ENCODE data around the gene CNTNAP2. TPM values are rescaled to one million over a fixed set of nuclear protein-coding genes. Genes with fewer than 3 reads are reported as not detected.

Gene CNTNAP2
- total RNA-seq, 1 experiment from 2014 or later = 60.0 TPM

DNA sequence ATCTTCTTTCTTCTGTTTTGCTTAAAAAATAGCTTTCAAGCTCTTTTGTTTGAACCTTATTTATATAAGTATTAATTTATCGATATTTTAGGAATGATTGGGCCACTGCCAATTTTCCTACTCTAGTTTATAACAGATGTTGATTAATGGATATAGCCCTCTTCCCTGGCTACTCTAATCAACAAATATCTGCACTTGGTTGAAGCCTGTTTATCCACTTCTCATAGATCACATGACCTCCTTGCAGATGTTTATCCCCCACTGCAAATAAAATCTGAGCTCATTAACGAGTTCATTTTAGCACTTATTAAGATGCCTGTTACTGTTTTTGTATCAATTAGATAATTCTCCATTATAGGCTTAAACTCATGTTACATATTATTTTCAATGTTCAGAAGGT is 715.3 kb downstream of the CNTNAP2 start:
- H3K27ac ChIP-seq (ENCODE audit: low read depth, low read length, poor library complexity, severe bottlenecking) = no peak overlapping the region
- peaks cover 7% of the 10 kb centered on the region for H3K4me1 ChIP-seq (ENCODE audit: insufficient read depth, low read length, poor library complexity, severe bottlenecking)
- BruUV-seq (replicated peaks) = no TSS peak
- H3K27me3 ChIP-seq (replicated peaks; ENCODE audit: insufficient read depth, low read depth, low read length, poor library complexity) = no peaks in the 10 kb centered on the region
- H3K9me3 ChIP-seq (ENCODE audit: low read depth, low read length, poor library complexity, severe bottlenecking) = no peaks in the 10 kb centered on the region
- no peak for DNase-seq (ENCODE audit: low spot score)
- H3K36me3 ChIP-seq (ENCODE audit: insufficient read depth, low read length, poor library complexity, severe bottlenecking) = no peaks in the 10 kb centered on the region
- ChIA-PET CTCF (no interaction called here), POLR2A (ENCODE audit: low non-redundant PET) (no interaction called here)
- TF ChIP-seq, protein P1, sequence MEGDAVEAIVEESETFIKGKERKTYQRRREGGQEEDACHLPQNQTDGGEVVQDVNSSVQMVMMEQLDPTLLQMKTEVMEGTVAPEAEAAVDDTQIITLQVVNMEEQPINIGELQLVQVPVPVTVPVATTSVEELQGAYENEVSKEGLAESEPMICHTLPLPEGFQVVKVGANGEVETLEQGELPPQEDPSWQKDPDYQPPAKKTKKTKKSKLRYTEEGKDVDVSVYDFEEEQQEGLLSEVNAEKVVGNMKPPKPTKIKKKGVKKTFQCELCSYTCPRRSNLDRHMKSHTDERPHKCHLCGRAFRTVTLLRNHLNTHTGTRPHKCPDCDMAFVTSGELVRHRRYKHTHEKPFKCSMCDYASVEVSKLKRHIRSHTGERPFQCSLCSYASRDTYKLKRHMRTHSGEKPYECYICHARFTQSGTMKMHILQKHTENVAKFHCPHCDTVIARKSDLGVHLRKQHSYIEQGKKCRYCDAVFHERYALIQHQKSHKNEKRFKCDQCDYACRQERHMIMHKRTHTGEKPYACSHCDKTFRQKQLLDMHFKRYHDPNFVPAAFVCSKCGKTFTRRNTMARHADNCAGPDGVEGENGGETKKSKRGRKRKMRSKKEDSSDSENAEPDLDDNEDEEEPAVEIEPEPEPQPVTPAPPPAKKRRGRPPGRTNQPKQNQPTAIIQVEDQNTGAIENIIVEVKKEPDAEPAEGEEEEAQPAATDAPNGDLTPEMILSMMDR (conservative IDR thresholded peaks at IDR 0.05; ENCODE audit: low read depth, low read length) = no peak
- no peak for TF ChIP-seq EZH2 (IDR thresholded peaks at IDR 0.05; ENCODE audit: borderline replicate concordance, low read depth, low read length, poor library complexity, severe bottlenecking)
- intact Hi-C loops (cut with micrococcal nuclease; ENCODE audit: unreplicated experiment) = loop anchor here (1.0 kb wide), 1 partner anchor 30 kb away; no protein-coding TSS in a partner anchor
- no peak overlapping the region for H3K4me3 ChIP-seq (ENCODE audit: low read depth, low read length, poor library complexity, severe bottlenecking)

DNA sequence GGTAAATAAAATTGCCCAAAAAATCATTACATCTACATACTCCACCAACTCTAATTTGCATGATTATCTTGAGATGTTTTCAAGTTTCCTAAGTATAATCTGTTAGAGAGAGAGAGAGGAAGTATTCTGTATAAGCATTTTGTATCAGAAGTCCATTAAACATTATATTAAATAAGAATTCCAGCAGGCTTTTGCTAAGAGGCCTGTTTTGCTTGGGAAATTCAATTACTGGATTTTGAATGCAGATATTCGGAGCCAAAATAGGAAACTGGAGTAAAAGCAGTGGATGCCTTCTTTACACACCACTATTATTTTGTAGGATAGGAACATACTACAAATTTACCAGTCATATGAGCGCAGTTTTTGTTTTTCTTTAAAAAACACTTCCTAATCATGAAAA is 727.8 kb downstream of the CNTNAP2 start:
- ChIA-PET POLR2A (ENCODE audit: low non-redundant PET) (no interaction called here), CTCF (no interaction called here)
- Histone ChIP-seq H3K9me3 (ENCODE audit: low read depth, low read length, poor library complexity, severe bottlenecking) (no peaks in the 10 kb centered on the region), H3K36me3 (ENCODE audit: insufficient read depth, low read length, poor library complexity, severe bottlenecking) (no peaks in the 10 kb centered on the region), H3K27ac (ENCODE audit: low read depth, low read length, poor library complexity, severe bottlenecking) (no peak overlapping the region), H3K4me3 (ENCODE audit: low read depth, low read length, poor library complexity, severe bottlenecking) (no peak overlapping the region), H3K27me3 (replicated peaks; ENCODE audit: insufficient read depth, low read depth, low read length, poor library complexity) (no peaks in the 10 kb centered on the region), H3K4me1 (ENCODE audit: insufficient read depth, low read length, poor library complexity, severe bottlenecking) (no peaks in the 10 kb centered on the region)
- intact Hi-C loops (cut with micrococcal nuclease; ENCODE audit: unreplicated experiment) = no loop called here
- DNase-seq (ENCODE audit: low spot score) = no peak
- no TSS peak for BruUV-seq (replicated peaks)
- no peak for TF ChIP-seq EZH2 (IDR thresholded peaks at IDR 0.05; ENCODE audit: borderline replicate concordance, low read depth, low read length, poor library complexity, severe bottlenecking)
- TF ChIP-seq, protein P1 (conservative IDR thresholded peaks at IDR 0.05; ENCODE audit: low read depth, low read length) = no peak

- Histone ChIP-seq H3K27me3 (replicated peaks; ENCODE audit: insufficient read depth, low read depth, low read length, poor library complexity) (no peaks in the 10 kb centered on the region), H3K4me3 (ENCODE audit: low read depth, low read length, poor library complexity, severe bottlenecking) (no peak overlapping the region), H3K36me3 (ENCODE audit: insufficient read depth, low read length, poor library complexity, severe bottlenecking) (no peaks in the 10 kb centered on the region), H3K4me1 (ENCODE audit: insufficient read depth, low read length, poor library complexity, severe bottlenecking) (peaks cover 15% of the 10 kb centered on the region), H3K27ac (ENCODE audit: low read depth, low read length, poor library complexity, severe bottlenecking) (no peak overlapping the region), H3K9me3 (ENCODE audit: low read depth, low read length, poor library complexity, severe bottlenecking) (no peaks in the 10 kb centered on the region)
- ChIA-PET CTCF (no interaction called here), POLR2A (ENCODE audit: low non-redundant PET) (no interaction called here)
- TF ChIP-seq, protein P1 (conservative IDR thresholded peaks at IDR 0.05; ENCODE audit: low read depth, low read length) = no peak
- TF ChIP-seq EZH2 (IDR thresholded peaks at IDR 0.05; ENCODE audit: borderline replicate concordance, low read depth, low read length, poor library complexity, severe bottlenecking) = no peak
- no TSS peak for BruUV-seq (replicated peaks)
- DNase-seq (ENCODE audit: low spot score) = no peak
- intact Hi-C loops (cut with micrococcal nuclease; ENCODE audit: unreplicated experiment) = no loop called here
These were observed 742.1 kb downstream of the CNTNAP2 start for GRCh38 chr7:146858690-146859089.
